GM12878 (cell line): ENCODE measurements around the gene SSNA1. TPM values are rescaled to one million over a fixed set of nuclear protein-coding genes. Genes with fewer than 3 reads are reported as not detected.

Source experiments
- ATAC-seq: fragments of 200-7000 bp; cut with Tn5 transposase; 3 replicates; pipeline ENCODE4 v1.9.1; 2020; ENCODE audit warnings: mild to moderate bottlenecking, moderate library complexity
- BruUV-seq: library from RNA; stranded (reverse); fragments of 400-500 nt; replicated peaks from 2 replicates; lab custom pipeline; 2021; lab: Mats Ljungman, UMichigan
- CTCF ChIA-PET: fragments of 300-600 bp; sonication (Branson Sonifier 250); formaldehyde crosslinking; extraction: SDS; loops from one replicate; lab custom pipeline; 2021; ENCODE audit warnings: inconsistent platforms; lab: Yijun Ruan, JAX
- POLR2A ChIA-PET: fragments of 350-600 bp; formaldehyde crosslinking; extraction: SDS; loops from one replicate; lab custom pipeline; 2021; ENCODE audit warnings: inconsistent platforms; lab: Charles Lee
- RAD21 ChIA-PET: fragments of 300-600 bp; sonication (Branson Sonifier 250); formaldehyde crosslinking; loops from one replicate; lab custom pipeline; 2023; ENCODE audit warnings: antibody characterized with exemption; ENCODE audit not compliant: unreplicated experiment; lab: Charles Lee
- SMC1A ChIA-PET: fragments of 300-600 bp; sonication (Branson Sonifier 250); formaldehyde crosslinking; loops from one replicate; lab custom pipeline; 2023; ENCODE audit not compliant: unreplicated experiment, uncharacterized antibody; lab: Charles Lee
- DNase-seq: peaks from one replicate; pipeline ENCODE4 v3.0.0-alpha.2; 2011; ENCODE audit warnings: low read depth, low spot score
- FAIRE-seq: peaks from 3 replicates; lab custom pipeline; 2011; peaks lifted over from hg19 to GRCh38; lab: Jason Lieb, UNC
- H2AFZ ChIP-seq: 2 replicates; pipeline ENCODE4 v1.6.0; 2011; ENCODE audit warnings: low read depth, low read length, control low read depth; ENCODE audit not compliant: control insufficient read depth
- H3K27ac ChIP-seq: 2 replicates; pipeline ENCODE4 v1.5.1; 2011; ENCODE audit warnings: control low read depth; ENCODE audit not compliant: control insufficient read depth, insufficient read depth
- H3K27me3 ChIP-seq, 2 experiments: replicated peaks in 1 of 2; 2 replicates each; pipeline versions ENCODE4 v1.6.0 to v1.6.1; 2011; ENCODE audit warnings: low read length in 1 of 2; ENCODE audit not compliant: control insufficient read depth in 2 of 2, insufficient read depth in 2 of 2
- H3K36me3 ChIP-seq, 2 experiments: 2 replicates each; pipeline ENCODE4 v1.5.1; 2011; ENCODE audit warnings: low read length in 1 of 2; ENCODE audit not compliant: control insufficient read depth in 2 of 2, insufficient read depth in 2 of 2
- H3K4me1 ChIP-seq: 2 replicates; pipeline ENCODE4 v1.6.1; 2011; ENCODE audit warnings: mild to moderate bottlenecking, low read length, moderate library complexity, mixed read lengths; ENCODE audit not compliant: control insufficient read depth, insufficient read depth
- H3K4me2 ChIP-seq: 2 replicates; pipeline ENCODE4 v1.6.0; 2011; ENCODE audit warnings: control low read depth; ENCODE audit not compliant: control insufficient read depth, insufficient read depth
- H3K4me3 ChIP-seq: fragments of 200-600 bp; sonication (generic); 2 replicates; pipeline ENCODE4 v1.5.1; 2016
- H3K79me2 ChIP-seq: 2 replicates; pipeline ENCODE4 v1.6.0; 2011; ENCODE audit warnings: low read length; ENCODE audit not compliant: control insufficient read depth, insufficient read depth
- H3K9ac ChIP-seq: 2 replicates; pipeline ENCODE4 v1.8.0; 2011; ENCODE audit warnings: low read length, control low read depth, mixed read lengths; ENCODE audit not compliant: control insufficient read depth, insufficient read depth
- H3K9me3 ChIP-seq: replicated peaks from 3 replicates; pipeline ENCODE4 v1.5.1; 2011; ENCODE audit warnings: mild to moderate bottlenecking, low read length; ENCODE audit not compliant: control insufficient read depth, insufficient read depth
- H4K20me1 ChIP-seq: 2 replicates; pipeline ENCODE4 v1.6.0; 2011; ENCODE audit not compliant: control insufficient read depth, insufficient read depth
- CBX3 ChIP-seq: fragments of 200-600 bp; sonication (generic); IDR thresholded peaks from 2 replicates; pipeline ENCODE4 v1.6.1; 2016; ENCODE audit warnings: low read depth, borderline replicate concordance
- CREM ChIP-seq: IDR thresholded peaks from 2 replicates; pipeline ENCODE4 v1.6.1; 2014; ENCODE audit warnings: antibody characterized with exemption, low read depth
- ETV6 ChIP-seq, 2 experiments: fragments of 450-650 bp in 1 of 2; IDR thresholded peaks in 1 of 2; conservative IDR thresholded peaks in 1 of 2; 2 replicates each; pipeline ENCODE4 v1.6.1; 2014; ENCODE audit warnings: antibody characterized with exemption in 1 of 2, borderline replicate concordance in 1 of 2, low read depth in 1 of 2, mild to moderate bottlenecking in 1 of 2, moderate library complexity in 1 of 2
- HDAC2 ChIP-seq: fragments of 200-600 bp; sonication (generic); IDR thresholded peaks from 2 replicates; pipeline ENCODE4 v1.6.1; 2017
- MAX ChIP-seq: IDR thresholded peaks from 2 replicates; pipeline ENCODE4 v1.6.1; 2012; ENCODE audit warnings: low read depth, low read length, improper control_type of control experiment
- MTA2 ChIP-seq: fragments of 450-650 bp; IDR thresholded peaks from 2 replicates; pipeline ENCODE4 v1.6.1; 2016; ENCODE audit warnings: low read depth, mild to moderate bottlenecking, moderate library complexity
- NBN ChIP-seq: fragments of 450-650 bp; IDR thresholded peaks from 2 replicates; pipeline ENCODE4 v1.6.1; 2016
- NFXL1 ChIP-seq: fragments of 450-650 bp; IDR thresholded peaks from 2 replicates; pipeline ENCODE4 v1.6.1; 2017; ENCODE audit warnings: antibody characterized with exemption, mild to moderate bottlenecking, borderline replicate concordance
- POLR2A ChIP-seq: IDR thresholded peaks from 2 replicates; pipeline ENCODE4 v1.6.1; 2011; ENCODE audit warnings: low read depth, mild to moderate bottlenecking, low read length
- POLR2AphosphoS5 ChIP-seq: IDR thresholded peaks from 2 replicates; pipeline ENCODE4 v1.6.1; 2011; ENCODE audit warnings: mild to moderate bottlenecking, low read length, inconsistent platforms
- POU2F2 ChIP-seq: IDR thresholded peaks from 3 replicates; pipeline ENCODE4 v1.6.1; 2011; ENCODE audit warnings: low read depth, mild to moderate bottlenecking, low read length, borderline replicate concordance
- SMAD5 ChIP-seq: IDR thresholded peaks from 2 replicates; pipeline ENCODE4 v1.6.1; 2016; ENCODE audit warnings: antibody characterized with exemption, low read depth
- SRF ChIP-seq, 2 experiments: IDR thresholded peaks; 2 replicates each; pipeline ENCODE4 v1.6.1; 2011; ENCODE audit warnings: low read depth in 2 of 2, low read length in 2 of 2, mild to moderate bottlenecking in 1 of 2, moderate library complexity in 1 of 2
- SUZ12 ChIP-seq: fragments of 200-600 bp; sonication (generic); IDR thresholded peaks from one replicate; pipeline ENCODE4 v1.6.1; 2018; ENCODE audit warnings: antibody characterized with exemption, mild to moderate bottlenecking; ENCODE audit not compliant: unreplicated experiment
- TCF3 ChIP-seq: IDR thresholded peaks from 2 replicates; pipeline ENCODE4 v1.6.1; 2012; ENCODE audit warnings: low read depth, mild to moderate bottlenecking, low read length, borderline replicate concordance; ENCODE audit not compliant: insufficient read depth
- YBX1 ChIP-seq: fragments of 450-650 bp; IDR thresholded peaks from 2 replicates; pipeline ENCODE4 v1.6.1; 2016; ENCODE audit warnings: antibody characterized with exemption
- ZSCAN29 ChIP-seq: fragments of 450-650 bp; IDR thresholded peaks from 2 replicates; pipeline ENCODE4 v1.6.1; 2017; ENCODE audit warnings: mild to moderate bottlenecking, moderate library complexity
- WGBS: methylation state at CpG from one replicate; pipeline ENCODE4 v1.1.6; 2016; ENCODE audit warnings: low lambda C conversion rate; ENCODE audit not compliant: insufficient replicate concordance, insufficient coverage; ENCODE audit errors: missing lambda C conversion rate; 5-methylcytosine and 5-hydroxymethylcytosine counted together
- in situ Hi-C: fragments of 300-500 bp; cut with MboI; formaldehyde crosslinking; loops from 9 replicates; pipeline ENCODE4 v1.14.3; 2018; ENCODE audit warnings: mixed read lengths
- intact Hi-C: fragments of 100-400 bp; cut with micrococcal nuclease; formaldehyde crosslinking; loops from one replicate; pipeline ENCODE4 v1.14.2; 2022; ENCODE audit not compliant: unreplicated experiment
- polyA plus RNA-seq, 11 experiments: library from polyadenylated mRNA; depleted of rRNA in 4 of 11; unstranded in 6 of 11; stranded (reverse) in 5 of 11; fragments of >200 nt; fragmentation: Nextera tagmentation in 4 of 11; fragmentation: Illumina TruSeq in 1 of 11; extraction: Ambion mirVana in 4 of 11; extraction: Trizol in 1 of 11; gene quantifications; 1 replicate in 1 of 11; 2 replicates in 10 of 11; pipeline versions ENCODE4 v1.2.1 to v1.2.3, GENCODE V29; 2011 to 2016; ENCODE audit warnings: inconsistent platforms in 2 of 11, missing spikeins in 2 of 11, low read depth in 1 of 11
- total RNA-seq, 4 experiments: library from RNA; depleted of rRNA in 3 of 4; stranded (reverse); fragments of >200 nt in 3 of 4; fragmentation: Illumina TruSeq in 1 of 4; extraction: Trizol in 1 of 4; gene quantifications; 2 replicates each; pipeline versions ENCODE4 v1.2.1 to v1.2.3, GENCODE V29; 2013 to 2021

The SSNA1 gene
- total and polyA plus RNA-seq, 10 of the 15 experiments (the other 5 are each of a cell fraction or from before 2014, with no cell fraction given), result 0.63 to 139 (median 78.0) TPM

GRCh38 chr9:137191245-137191644, 2.8 kb downstream of the SSNA1 start:
- H3K4me1 ChIP-seq, result peaks cover 22% of the 10 kb centered on the region
- in situ Hi-C loops (no loop called here), intact Hi-C loops (no loop called here)
- ChIA-PET POLR2A (interaction anchor here (0.6 kb wide), 1 partner anchor 70 kb away, joined by 3 read pairs; no protein-coding TSS in a partner anchor), CTCF (interaction anchor here (0.9 kb wide), 1 partner anchor 68 kb away, joined by 5 read pairs; no protein-coding TSS in a partner anchor), SMC1A (no interaction called here)
- H3K27ac ChIP-seq, result no peak overlapping the region
- peaks cover 7% of the 10 kb centered on the region; the same call in 1 of the 2 replicates for H4K20me1 ChIP-seq
- no peaks in the 10 kb centered on the region for H3K27me3 ChIP-seq
- TF ChIP-seq CREM (no peak), POLR2A (peak; percentile 38; the same call in 1 of the 2 replicates)
- TF ChIP-seq, all 136 proteins: peak for 1
- Histone ChIP-seq H3K4me2 (no peak overlapping the region), H3K4me3 (no peak overlapping the region), H3K9me3 (no peaks in the 10 kb centered on the region), H3K9ac (no peak overlapping the region), H3K36me3 (peaks cover 0 to 7% of the 10 kb centered on the region in 2 experiments; a peak in 3 of 4 replicates), H2AFZ (no peak overlapping the region), H3K79me2 (peaks cover 33% of the 10 kb centered on the region)
- FAIRE-seq, result no peak
- DNase-seq, result no peak
- whole genome bisulfite sequencing, result 67% methylated on average over 3 of the region's 3 CpGs
- no TSS peak for BruUV-seq
- no peak for ATAC-seq
- RAD21 ChIA-PET, result no interaction called here

- no peak for FAIRE-seq
- CTCF ChIA-PET, result no interaction called here
Measured at GRCh38 chr9:137191691-137192447, 3.4 kb downstream of the SSNA1 start.

More at GRCh38 chr9:137191691-137192447, 3.4 kb downstream of the SSNA1 start:
- Histone ChIP-seq H3K9ac (no peak overlapping the region), H3K36me3 (peaks cover 0 to 7% of the 10 kb centered on the region in 2 experiments; a peak in 3 of 4 replicates), H2AFZ (no peak overlapping the region), H3K9me3 (no peaks in the 10 kb centered on the region), H4K20me1 (peaks cover 7% of the 10 kb centered on the region; the same call in 1 of the 2 replicates), H3K4me1 (peaks cover 16% of the 10 kb centered on the region), H3K27ac (no peak overlapping the region), H3K79me2 (peaks cover 29% of the 10 kb centered on the region), H3K27me3 (no peaks in the 10 kb centered on the region), H3K4me2 (no peak overlapping the region), H3K4me3 (no peak overlapping the region)
- DNase-seq (no peak), ATAC-seq (no peak)
- RAD21 ChIA-PET, result no interaction called here
- no TSS peak for BruUV-seq
- POLR2A ChIA-PET, result interaction anchor here (0.6 to 2.8 kb wide), 4 partner anchors 32 to 70 kb away, joined by 3 to 10 read pairs (median 4); partner anchors contain the start of gene CYSRT1
- TF ChIP-seq SUZ12 (no peak), POLR2AphosphoS5 (no peak), SMAD5 (no peak), HDAC2 (no peak), SRF (IDR thresholded peaks at IDR 0.05; ENCODE audit: low read depth in 2 of 2, low read length in 2 of 2) (no peak), POU2F2 (no peak), NBN (no peak), YBX1 (no peak), CBX3 (no peak), ZSCAN29 (no peak), TCF3 (no peak), ETV6 (conservative IDR thresholded peaks at IDR 0.05 in 1 of 2, IDR thresholded peaks at IDR 0.05 in 1 of 2; ENCODE audit: borderline replicate concordance in 1 of 2, low read depth in 1 of 2) (no peak), MTA2 (no peak), MAX (no peak), NFXL1 (no peak)
- intact Hi-C loops (no loop called here), in situ Hi-C loops (no loop called here)
- SMC1A ChIA-PET, result no interaction called here
- 82% methylated on average over 22 of the region's 22 CpGs for WGBS
